GM23248 (cell line): Measurements from ENCODE around the gene ZMYND11. TPM values are rescaled to one million over a fixed set of nuclear protein-coding genes. Genes with fewer than 3 reads are reported as not detected.
"Not testable (repeated sequence)": the region's sequence is repeated elsewhere in the genome, so short reads cannot be mapped to it uniquely, and the experiment has no call there.

ENCODE experiments used
- DNase-seq: peaks from one replicate; pipeline ENCODE4 v3.0.0-alpha.2; 2015
- H2AFZ ChIP-seq: fragments of 200-600 bp; sonication (generic); 2 replicates; pipeline ENCODE4 v1.6.1; 2016; ENCODE audit warnings: antibody characterized with exemption
- H3F3A ChIP-seq: fragments of 200-600 bp; sonication (generic); 2 replicates; pipeline ENCODE4 v1.6.1; 2016; ENCODE audit warnings: mild to moderate bottlenecking, antibody characterized with exemption, mixed run types; ENCODE audit not compliant: insufficient read depth
- H3K27ac ChIP-seq: fragments of 200-600 bp; sonication (generic); 2 replicates; pipeline ENCODE4 v1.5.1; 2016; ENCODE audit warnings: mild to moderate bottlenecking
- H3K27me3 ChIP-seq: fragments of 200-600 bp; sonication (generic); replicated peaks from 2 replicates; pipeline ENCODE4 v1.6.1; 2016; ENCODE audit warnings: mild to moderate bottlenecking; ENCODE audit not compliant: insufficient read depth
- H3K36me3 ChIP-seq: fragments of 200-600 bp; sonication (generic); 2 replicates; pipeline ENCODE4 v1.6.1; 2016; ENCODE audit warnings: low read depth, mild to moderate bottlenecking
- H3K4me1 ChIP-seq: fragments of 200-600 bp; sonication (generic); 2 replicates; pipeline ENCODE4 v1.6.1; 2016; ENCODE audit warnings: mild to moderate bottlenecking; ENCODE audit not compliant: insufficient read depth
- H3K4me2 ChIP-seq: fragments of 200-600 bp; sonication (generic); one replicate; pipeline ENCODE4 v1.6.1; 2016; ENCODE audit warnings: mild to moderate bottlenecking; ENCODE audit not compliant: unreplicated experiment
- H3K4me3 ChIP-seq: fragments of 200-600 bp; sonication (generic); 2 replicates; pipeline ENCODE4 v1.5.1; 2016; ENCODE audit warnings: mild to moderate bottlenecking
- H3K79me2 ChIP-seq: fragments of 200-600 bp; sonication (generic); 2 replicates; pipeline ENCODE4 v1.6.1; 2016; ENCODE audit warnings: mild to moderate bottlenecking; ENCODE audit not compliant: insufficient read depth
- H3K9ac ChIP-seq: fragments of 200-600 bp; sonication (generic); 2 replicates; pipeline ENCODE4 v1.6.1; 2016; ENCODE audit warnings: mild to moderate bottlenecking
- H3K9me2 ChIP-seq: fragments of 200-600 bp; sonication (generic); 2 replicates; pipeline ENCODE4 v1.6.1; 2016; ENCODE audit warnings: mixed run types, mild to moderate bottlenecking, moderate library complexity; ENCODE audit not compliant: insufficient read depth
- H3K9me3 ChIP-seq: fragments of 200-600 bp; sonication (generic); one replicate; pipeline ENCODE4 v1.6.1; 2017; ENCODE audit warnings: low read depth
- H4K20me1 ChIP-seq: fragments of 200-600 bp; sonication (generic); 2 replicates; pipeline ENCODE4 v1.6.0; 2016; ENCODE audit not compliant: insufficient read depth
- EZH2 ChIP-seq: fragments of 200-600 bp; sonication (generic); IDR thresholded peaks from 2 replicates; pipeline ENCODE4 v1.6.1; 2018; ENCODE audit warnings: antibody characterized with exemption, mild to moderate bottlenecking; ENCODE audit not compliant: insufficient read depth, poor library complexity, severe bottlenecking
- EZH2phosphoT487 ChIP-seq: fragments of 200-600 bp; sonication (generic); IDR thresholded peaks from 2 replicates; pipeline ENCODE4 v1.6.1; 2018; ENCODE audit warnings: antibody characterized with exemption, moderate library complexity, mild to moderate bottlenecking, low read depth; ENCODE audit not compliant: insufficient read depth
- whole genome bisulfite sequencing, 2 experiments: methylation state at CpG; one replicate each; pipeline ENCODE4 v1.1.6; 2015 to 2017; ENCODE audit warnings: low lambda C conversion rate in 2 of 2, low coverage in 1 of 2; ENCODE audit errors: missing lambda C conversion rate in 2 of 2; 5-methylcytosine and 5-hydroxymethylcytosine counted together
- in situ Hi-C: fragments of 300-500 bp; cut with MboI; formaldehyde crosslinking; loops from 2 replicates; pipeline ENCODE4 v1.15.0; 2020
- polyA plus RNA-seq: library from polyadenylated mRNA; unstranded; fragments of >200 nt; fragmentation: Nextera tagmentation; extraction: Ambion mirVana; gene quantifications from 2 replicates; pipeline ENCODE4 v1.2.1, GENCODE V29; 2016
- total RNA-seq: library from RNA; depleted of rRNA; stranded (reverse); fragments of >200 nt; shearing (Covaris generic); gene quantifications from 2 replicates; pipeline ENCODE4 v1.2.3, GENCODE V29; 2014

The ZMYND11 gene
- total and polyA plus RNA-seq, 2 experiments from 2014 or later = 47.1 to 63.4 TPM

DNA sequence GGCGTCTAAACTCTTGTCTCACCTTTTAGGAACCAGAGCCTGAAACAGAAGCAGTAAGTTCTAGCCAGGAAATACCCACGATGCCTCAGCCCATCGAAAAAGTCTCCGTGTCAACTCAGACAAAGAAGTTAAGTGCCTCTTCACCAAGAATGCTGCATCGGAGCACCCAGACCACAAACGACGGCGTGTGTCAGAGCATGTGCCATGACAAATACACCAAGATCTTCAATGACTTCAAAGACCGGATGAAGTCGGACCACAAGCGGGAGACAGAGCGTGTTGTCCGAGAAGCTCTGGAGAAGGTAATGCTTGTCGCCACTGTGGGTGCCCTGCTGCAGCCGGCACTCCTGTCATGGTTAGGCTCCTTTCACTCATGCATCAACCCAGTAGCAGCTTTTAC lies 113.1 kb downstream of the ZMYND11 start:
- Histone ChIP-seq H3K9ac (no peak overlapping the region), H3K79me2 (no peaks in the 10 kb centered on the region)
- 94 to 96% methylated on average over 15 of the region's 15 CpGs for WGBS, 2 experiments

DNA sequence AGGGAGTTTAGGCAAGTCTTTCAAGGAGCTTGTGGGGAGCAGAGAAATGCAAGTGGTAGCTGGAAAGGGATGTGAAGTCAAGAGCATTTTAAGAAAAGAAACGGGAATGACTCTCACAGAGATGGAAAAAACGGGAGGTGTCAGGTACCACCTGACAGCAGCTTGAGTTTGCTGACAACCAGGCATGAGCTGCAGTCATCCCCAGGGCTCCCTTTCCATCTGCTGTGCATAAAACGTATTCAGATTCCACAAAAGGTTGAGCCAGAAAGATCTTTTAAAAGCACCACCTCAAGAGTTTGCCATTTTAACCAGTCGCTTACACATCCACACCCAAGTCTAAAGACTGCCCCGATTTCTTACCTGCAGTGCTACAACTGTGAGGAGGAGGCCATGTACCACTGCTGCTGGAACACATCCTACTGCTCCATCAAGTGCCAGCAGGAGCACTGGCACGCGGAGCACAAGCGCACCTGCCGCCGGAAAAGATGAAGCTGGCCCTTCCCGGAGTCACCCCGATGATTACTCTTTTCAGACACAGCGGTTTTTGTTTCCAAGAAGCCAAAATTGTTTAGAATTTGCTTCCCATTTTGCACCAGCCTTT lies 116.8 kb downstream of the ZMYND11 start:
- Histone ChIP-seq H3K4me1 (no peaks in the 10 kb centered on the region), H3K9me2 (no peaks in the 10 kb centered on the region), H3K27ac (no peak overlapping the region), H3K36me3 (peaks cover 47% of the 10 kb centered on the region), H3K79me2 (no peaks in the 10 kb centered on the region), H2AFZ (no peak overlapping the region), H3K27me3 (no peaks in the 10 kb centered on the region), H3K4me2 (no peak overlapping the region), H3K4me3 (no peak overlapping the region), H4K20me1 (no peaks in the 10 kb centered on the region), H3K9ac (no peak overlapping the region), H3F3A (no peaks in the 10 kb centered on the region; the same call in 1 of the 2 replicates), H3K9me3 (no peaks in the 10 kb centered on the region)
- in situ Hi-C loops = no loop called here
- WGBS, 2 experiments = 85 to 86% methylated on average over 13 of the region's 13 CpGs
- TF ChIP-seq EZH2phosphoT487 = no peak
- TF ChIP-seq EZH2 = no peak
- DNase-seq = no peak

More for the DNA sequence above, 113.1 kb downstream of the ZMYND11 start:
- Histone ChIP-seq H3K36me3 (peaks cover 46% of the 10 kb centered on the region), H3F3A (no peaks in the 10 kb centered on the region; the same call in 1 of the 2 replicates), H3K27ac (no peak overlapping the region), H2AFZ (no peak overlapping the region), H3K9me2 (no peaks in the 10 kb centered on the region), H3K27me3 (no peaks in the 10 kb centered on the region), H3K9me3 (no peaks in the 10 kb centered on the region), H4K20me1 (no peaks in the 10 kb centered on the region), H3K4me1 (no peaks in the 10 kb centered on the region), H3K4me3 (no peak overlapping the region), H3K4me2 (no peak overlapping the region)
- DNase-seq = no peak
- TF ChIP-seq EZH2phosphoT487 (no peak), EZH2 (no peak)
- in situ Hi-C loops = no loop called here

DNA sequence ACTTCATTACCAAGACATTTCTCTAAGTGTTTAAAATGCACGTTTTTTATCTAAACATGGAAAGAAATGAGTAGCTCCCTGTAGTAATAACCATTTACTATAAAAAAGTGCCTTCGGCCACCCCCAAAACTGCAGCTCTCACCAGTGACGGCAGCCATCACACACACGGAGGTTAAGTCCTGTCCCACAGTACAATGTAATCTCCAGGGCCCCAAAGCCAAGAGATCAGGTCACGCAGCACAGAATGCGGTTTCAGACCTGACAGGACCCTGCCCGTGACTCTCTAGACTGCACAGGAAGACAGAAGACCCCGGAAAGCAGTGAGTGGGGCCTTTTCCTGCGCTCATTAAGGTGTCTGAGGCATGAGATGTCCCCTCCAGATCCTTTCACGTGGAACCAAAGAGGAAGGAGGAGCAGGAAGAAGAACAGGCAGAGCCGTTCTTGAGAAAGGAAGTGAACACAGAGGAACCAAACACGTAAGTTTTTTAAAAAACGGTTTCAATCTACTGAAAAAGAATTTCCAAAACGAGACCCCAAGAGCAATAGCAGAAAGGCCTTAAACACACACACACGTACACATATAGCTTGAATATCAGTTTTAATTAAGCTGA lies 125.7 kb downstream of the ZMYND11 start:
- Histone ChIP-seq H3F3A (no peaks in the 10 kb centered on the region), H3K4me2 (no peak overlapping the region), H3K36me3 (no peaks in the 10 kb centered on the region), H3K9ac (no peak overlapping the region), H3K9me2 (no peaks in the 10 kb centered on the region), H3K79me2 (no peaks in the 10 kb centered on the region), H3K4me3 (no peak overlapping the region), H3K27ac (no peak overlapping the region), H3K9me3 (no peaks in the 10 kb centered on the region), H4K20me1 (no peaks in the 10 kb centered on the region), H3K27me3 (no peaks in the 10 kb centered on the region), H2AFZ (no peak overlapping the region), H3K4me1 (no peaks in the 10 kb centered on the region)
- TF ChIP-seq EZH2phosphoT487 (no peak), EZH2 (no peak)
- in situ Hi-C loops = no loop called here
- DNase-seq = no peak
- WGBS, 2 experiments = 92 to 94% methylated on average over 15 of the region's 15 CpGs

DNA sequence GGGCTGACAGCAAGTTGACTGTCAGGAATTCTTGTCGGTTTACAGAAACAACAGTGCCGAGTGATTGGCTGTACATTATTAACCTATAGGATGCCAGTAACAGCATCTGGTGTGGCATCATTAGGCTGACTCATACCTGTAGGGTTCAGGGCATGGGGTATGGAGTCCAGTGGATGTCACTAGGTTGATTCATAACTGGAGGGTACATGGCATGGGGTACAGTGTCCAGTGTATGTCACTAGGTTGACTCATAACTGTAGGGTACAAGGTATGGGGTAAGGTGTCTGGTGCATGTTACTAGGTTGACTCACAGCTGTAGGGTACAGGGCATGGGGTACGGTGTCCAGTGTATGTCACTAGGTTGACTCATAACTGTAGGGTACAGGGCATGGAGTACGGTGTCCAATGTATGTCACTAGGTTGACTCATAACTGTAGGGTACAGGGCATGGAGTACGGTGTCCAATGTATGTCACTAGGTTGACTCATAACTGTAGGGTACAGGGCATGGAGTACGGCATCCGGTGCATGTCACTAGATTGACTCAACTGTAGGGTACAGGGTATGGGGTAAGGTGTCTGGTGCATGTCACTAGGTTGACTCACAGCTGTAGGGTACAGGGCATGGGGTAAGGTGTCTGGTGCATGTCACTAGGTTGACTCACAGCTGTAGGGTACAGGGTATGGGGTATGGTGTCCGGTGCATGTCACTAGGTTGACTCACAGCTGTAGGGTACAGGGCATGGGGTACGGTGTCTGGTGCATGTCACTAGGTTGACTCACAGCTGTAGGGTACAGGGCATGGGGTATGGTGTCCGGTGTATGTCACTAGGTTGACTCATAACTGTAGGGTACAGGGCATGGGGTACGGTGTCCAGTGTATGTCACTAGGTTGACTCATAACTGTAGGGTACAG lies 129.2 kb downstream of the ZMYND11 start:
- H3K4me1 ChIP-seq, H3K79me2 ChIP-seq, H4K20me1 ChIP-seq, H3K9me3 ChIP-seq, H2AFZ ChIP-seq, H3K4me2 ChIP-seq, H3K4me3 ChIP-seq, H3F3A ChIP-seq, DNase-seq, H3K9me2 ChIP-seq, H3K27ac ChIP-seq, in situ Hi-C loops, H3K9ac ChIP-seq, H3K27me3 ChIP-seq, H3K36me3 ChIP-seq: not testable (repeated sequence)
- WGBS, 2 experiments = 83 to 90% methylated on average over 7 to 11 of the region's 11 CpGs

GRCh38 chr10:265074-265440 lies 129.8 kb downstream of the ZMYND11 start:
- H3K27me3 ChIP-seq, H3K79me2 ChIP-seq, H3K27ac ChIP-seq, H3K9me2 ChIP-seq, H3K4me1 ChIP-seq, in situ Hi-C loops, DNase-seq, H3K4me3 ChIP-seq, H3K4me2 ChIP-seq, H3K36me3 ChIP-seq, H4K20me1 ChIP-seq, H3F3A ChIP-seq, H2AFZ ChIP-seq, H3K9ac ChIP-seq, H3K9me3 ChIP-seq: not testable (repeated sequence)
- WGBS, 2 experiments = 72 to 80% methylated on average over 6 of the region's 6 CpGs

DNA sequence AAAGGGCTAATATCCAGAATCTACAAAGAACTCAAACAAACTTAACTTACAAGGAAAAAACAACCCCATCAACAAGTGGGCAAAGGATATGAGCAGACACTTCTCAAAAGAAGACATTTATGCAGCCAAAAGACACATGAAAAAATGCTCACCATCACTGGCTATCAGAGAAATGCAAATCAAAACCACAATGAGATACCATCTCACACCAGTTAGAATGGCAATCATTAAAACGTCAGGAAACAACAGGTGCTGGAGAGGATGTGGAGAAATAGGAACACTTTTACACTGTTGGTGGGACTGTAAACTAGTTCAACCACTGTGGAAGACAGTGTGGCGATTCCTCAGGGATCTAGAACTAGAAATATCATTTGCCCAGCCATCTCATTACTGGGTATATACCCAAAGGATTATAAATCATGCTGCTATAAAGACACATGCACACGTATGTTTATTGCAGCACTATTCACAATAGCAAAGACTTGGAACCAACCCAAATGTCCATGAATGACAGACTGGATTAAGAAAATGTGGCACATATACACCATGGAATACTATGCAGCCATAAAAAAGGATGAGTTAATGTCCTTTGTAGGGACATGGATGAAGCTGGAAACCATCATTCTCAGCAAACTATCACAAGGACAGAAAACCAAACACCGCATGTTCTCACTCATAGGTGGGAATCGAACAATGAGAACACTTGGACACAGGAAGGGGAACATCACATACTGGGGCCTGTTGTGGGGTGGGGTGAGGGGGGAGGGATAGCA lies 130.7 kb downstream of the ZMYND11 start:
- H2AFZ ChIP-seq, H3K4me3 ChIP-seq, H3K27me3 ChIP-seq, H3F3A ChIP-seq, in situ Hi-C loops, H3K36me3 ChIP-seq, H3K79me2 ChIP-seq, H3K4me1 ChIP-seq, H3K9ac ChIP-seq, DNase-seq, H3K9me3 ChIP-seq, H4K20me1 ChIP-seq, H3K4me2 ChIP-seq, H3K27ac ChIP-seq, H3K9me2 ChIP-seq: not testable (repeated sequence)
- WGBS, 2 experiments = 67 to 77% methylated on average over 5 of the region's 5 CpGs
